Limb (tissue), 2 donors: ENCODE results near the gene MPP2.
A peak's percentile ranks its signal among the peaks of the same experiment; 100 is the strongest.
"Not testable (repeated sequence)": the region's sequence is repeated elsewhere in the genome, so short reads cannot be mapped to it uniquely, and the experiment has no call there.

ENCODE experiments used
- DNase-seq, 2 donors: peaks; one replicate each; pipeline ENCODE4 v3.0.0-alpha.2; 2016; ENCODE audit errors: extremely low spot score in 2 of 2

MPP2 gene, protein sequence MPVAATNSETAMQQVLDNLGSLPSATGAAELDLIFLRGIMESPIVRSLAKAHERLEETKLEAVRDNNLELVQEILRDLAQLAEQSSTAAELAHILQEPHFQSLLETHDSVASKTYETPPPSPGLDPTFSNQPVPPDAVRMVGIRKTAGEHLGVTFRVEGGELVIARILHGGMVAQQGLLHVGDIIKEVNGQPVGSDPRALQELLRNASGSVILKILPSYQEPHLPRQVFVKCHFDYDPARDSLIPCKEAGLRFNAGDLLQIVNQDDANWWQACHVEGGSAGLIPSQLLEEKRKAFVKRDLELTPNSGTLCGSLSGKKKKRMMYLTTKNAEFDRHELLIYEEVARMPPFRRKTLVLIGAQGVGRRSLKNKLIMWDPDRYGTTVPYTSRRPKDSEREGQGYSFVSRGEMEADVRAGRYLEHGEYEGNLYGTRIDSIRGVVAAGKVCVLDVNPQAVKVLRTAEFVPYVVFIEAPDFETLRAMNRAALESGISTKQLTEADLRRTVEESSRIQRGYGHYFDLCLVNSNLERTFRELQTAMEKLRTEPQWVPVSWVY

DNA sequence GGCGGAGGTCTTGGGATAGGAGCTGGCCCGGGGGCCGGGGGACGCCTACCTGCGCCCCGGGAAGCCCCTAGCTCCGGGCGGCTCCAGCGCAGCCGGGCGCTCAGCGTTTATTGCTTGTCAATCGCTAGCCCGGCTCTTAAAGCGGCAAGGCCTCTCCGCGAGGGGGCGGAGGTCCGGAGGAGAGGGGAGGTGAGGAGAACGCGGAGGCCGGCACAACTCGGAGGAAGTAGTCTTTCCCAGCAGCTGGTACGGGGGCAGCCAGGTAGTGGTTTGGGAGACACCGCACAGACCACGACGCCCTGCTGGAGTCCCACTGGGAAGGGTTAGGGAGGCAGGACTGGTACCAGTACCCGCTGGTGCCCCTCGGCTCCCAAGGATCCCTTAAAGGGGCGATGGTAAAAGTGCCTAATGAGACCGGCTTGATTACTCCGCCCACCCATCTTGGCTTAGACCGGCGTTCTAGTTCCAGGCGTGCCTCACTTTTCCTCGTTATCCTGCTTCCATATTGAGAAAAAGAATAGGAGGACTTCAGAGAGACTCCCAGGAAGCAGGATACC lies at the start of gene MPP2:
Gene MPP2 (minus strand): TSS at position 112 of the 557 bp plus-strand sequence. CDS start 3,076 bp downstream, outside the sequence.
- peak; percentile 85 to 91 for DNase-seq

DNA sequence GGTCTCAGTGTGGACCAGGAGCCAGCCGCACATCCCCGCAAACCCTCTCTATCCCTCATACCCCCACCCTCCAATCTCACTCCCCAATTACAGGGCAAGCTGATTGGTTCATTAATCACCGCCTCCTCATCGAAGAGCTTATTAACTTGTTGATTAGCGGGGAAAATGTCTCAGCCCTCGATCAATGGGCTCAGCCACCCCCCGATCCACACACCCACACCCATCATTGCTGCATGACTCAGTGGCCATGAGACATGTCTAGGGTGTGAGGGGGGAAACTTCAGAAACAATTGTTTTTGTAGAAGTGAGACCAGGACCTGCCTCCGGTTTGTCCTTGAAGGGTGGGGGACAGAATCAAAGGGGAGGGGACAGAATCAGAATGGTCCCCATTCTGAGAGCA lies 48.9 kb upstream of the MPP2 start:
- DNase-seq: no peak

DNA sequence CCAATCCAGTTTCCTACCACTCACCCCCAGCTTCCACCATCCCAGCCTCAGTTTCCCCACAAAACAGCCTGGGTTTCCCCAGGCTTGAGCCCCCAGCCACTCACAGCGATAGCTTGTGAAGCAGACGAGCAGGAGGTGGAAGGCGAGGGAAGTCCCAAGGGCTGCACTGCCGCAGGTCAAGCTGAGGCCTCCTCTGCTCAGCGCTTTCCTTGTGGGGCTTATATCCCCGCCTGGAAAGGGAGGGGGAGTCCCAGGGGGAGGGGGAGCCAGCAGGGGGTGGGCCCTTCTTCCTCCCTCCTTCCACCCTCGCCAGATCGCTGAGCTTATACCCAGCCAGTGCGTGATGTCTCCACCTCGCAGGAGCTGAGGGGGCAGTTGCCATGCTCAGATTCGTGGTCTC lies 46.4 kb upstream of the MPP2 start, which contains the start of gene PYY:
Gene PYY (minus strand): TSS at position 195 of the 400 bp plus-strand sequence. CDS start 457 bp downstream, outside the sequence.
- DNase-seq: no peak

DNA sequence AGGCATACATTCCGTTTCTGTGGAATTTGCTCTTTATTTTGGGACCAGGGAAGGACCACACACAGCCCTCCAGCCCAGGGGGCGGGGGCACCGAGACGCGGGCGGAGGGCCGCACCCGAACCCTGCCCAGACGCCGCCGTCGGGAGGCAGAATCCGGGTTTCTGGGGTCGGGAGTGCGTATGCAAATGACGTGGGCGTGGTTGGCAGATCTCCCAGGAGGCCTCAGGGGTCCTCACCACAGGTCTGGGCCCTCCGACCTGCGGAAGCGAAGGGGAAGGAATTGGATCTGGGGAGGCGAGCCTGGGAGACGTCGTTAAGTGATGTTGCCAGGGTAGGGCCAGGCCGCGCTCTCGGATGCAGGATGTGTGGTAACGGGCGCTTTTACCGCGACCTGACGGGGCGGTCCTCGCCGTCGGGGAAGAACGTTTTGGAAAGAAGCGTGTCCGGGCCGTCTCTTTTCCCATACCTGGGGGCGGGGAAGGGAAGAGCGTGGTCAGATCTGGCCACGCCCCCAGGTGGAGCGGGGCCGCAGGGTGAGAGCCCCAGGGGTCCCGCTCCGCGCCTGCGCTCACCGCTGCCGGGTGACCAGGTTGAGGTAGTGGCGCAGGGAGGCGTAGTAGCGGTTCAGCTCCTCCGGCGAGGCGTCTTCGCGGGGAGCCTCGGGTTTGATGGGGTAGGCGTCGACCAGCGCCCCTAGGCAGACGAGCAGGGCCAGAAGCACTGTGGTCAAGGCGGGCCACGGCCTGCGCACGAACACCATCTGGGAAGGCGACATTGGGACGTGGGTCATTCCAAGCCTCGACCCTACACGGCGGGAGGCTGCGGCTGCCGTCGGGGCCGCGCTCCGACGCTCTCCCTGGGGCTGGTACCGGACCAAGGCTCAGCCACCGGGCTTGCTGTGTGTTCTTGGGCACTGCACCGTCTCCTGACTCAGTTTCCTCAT lies 45.7 kb upstream of the MPP2 start:
- DNase-seq: no peak

DNA sequence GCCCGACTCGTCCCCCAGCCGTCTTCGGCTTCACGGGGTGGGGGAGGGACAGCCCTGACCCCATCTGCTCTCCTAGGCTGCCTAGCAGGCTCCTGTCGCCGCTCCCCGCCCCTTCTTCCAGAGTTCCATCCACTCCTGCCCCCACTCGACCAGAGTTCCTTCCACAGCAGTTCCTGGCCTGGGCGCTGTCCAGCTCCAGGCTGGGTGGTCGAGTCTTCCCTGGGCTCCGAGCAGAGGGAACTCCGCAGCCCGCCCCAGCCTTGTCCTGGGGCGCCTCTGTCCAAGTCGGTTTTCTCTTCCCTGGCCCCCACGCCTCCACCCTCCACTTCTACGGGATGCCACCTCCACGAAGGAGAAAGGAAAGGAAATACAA lies 45.0 kb upstream of the MPP2 start:
- peak in 1 of 2 donors; percentile 54 for DNase-seq

DNA sequence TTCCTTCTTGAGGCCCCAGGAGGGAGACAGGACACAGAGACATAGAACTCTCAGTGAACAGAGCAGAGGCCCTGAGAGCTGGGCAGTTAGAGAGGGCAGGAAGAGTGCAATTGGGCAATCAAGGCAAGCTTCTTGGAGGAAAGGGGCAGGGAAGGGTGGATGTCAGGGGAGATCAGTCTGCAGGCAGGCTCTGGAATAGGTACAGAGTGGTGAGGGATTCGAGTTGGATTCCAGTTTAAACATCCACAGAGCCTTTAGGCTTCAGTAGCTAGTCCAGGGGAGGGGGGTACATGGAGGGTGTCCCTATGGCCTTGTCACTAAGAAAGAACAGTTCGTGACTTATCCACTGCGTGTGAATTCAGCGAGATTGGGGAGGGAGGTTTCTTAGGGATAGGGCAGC lies 44.4 kb upstream of the MPP2 start:
- no peak for DNase-seq

DNA sequence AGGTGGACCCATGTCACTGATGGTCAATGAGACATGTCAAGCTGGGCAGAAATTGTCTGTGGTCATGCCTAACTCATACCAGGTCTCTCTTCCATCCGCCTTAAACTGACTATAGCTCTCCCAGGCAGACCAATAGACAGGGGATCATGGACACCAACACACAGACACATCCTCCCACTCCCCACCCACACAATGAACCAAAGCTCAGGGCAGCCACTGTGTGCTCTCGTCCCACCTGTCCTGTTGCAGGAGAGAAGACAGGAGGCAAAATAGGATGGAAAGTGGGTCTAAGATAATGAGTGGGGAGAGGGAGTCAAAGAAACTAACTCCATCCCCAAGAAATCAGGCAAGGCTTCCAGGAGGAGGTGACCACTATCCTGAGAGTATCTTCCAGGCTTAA lies 43.2 kb upstream of the MPP2 start:
- no peak for DNase-seq

DNA sequence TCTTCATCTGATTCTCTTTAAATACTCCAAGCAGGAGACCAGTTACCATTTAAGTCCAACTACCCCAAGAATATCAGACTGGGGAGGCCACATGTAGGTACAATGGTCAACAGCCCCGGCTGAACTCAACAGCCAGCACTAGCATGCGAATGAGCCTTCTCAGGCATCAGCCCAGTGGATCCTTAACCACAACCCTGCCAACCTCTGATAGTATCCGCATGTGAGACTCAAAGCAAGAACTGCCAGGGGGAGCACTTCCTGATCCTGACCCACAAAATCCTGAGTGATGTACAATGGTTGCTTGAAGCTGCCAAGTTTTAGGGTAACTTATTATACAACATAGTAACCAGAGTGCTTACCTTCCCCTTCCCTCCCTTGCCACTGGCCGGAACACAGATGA lies 42.4 kb upstream of the MPP2 start:
- DNase-seq: no peak

DNA sequence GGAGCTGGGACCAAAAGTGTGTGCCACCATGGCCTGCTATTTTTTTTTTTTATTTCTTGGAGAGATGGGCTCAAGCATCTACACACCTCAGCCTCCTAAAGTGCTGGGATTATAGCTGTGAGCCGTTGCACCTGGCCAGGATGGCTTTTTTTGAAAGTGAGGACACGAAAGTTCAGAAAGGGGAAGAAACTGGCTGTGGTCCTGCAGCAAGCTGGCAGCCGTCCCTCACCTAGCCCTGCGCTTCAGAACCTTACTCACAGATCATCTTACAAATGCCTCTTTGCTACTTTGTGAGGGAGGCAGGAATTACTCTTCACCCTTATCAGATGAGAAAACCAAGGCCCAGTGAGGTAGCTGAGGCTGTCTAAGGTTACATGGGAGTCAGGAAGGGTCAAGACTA lies 39.4 kb upstream of the MPP2 start:
- DNase-seq: no peak

DNA sequence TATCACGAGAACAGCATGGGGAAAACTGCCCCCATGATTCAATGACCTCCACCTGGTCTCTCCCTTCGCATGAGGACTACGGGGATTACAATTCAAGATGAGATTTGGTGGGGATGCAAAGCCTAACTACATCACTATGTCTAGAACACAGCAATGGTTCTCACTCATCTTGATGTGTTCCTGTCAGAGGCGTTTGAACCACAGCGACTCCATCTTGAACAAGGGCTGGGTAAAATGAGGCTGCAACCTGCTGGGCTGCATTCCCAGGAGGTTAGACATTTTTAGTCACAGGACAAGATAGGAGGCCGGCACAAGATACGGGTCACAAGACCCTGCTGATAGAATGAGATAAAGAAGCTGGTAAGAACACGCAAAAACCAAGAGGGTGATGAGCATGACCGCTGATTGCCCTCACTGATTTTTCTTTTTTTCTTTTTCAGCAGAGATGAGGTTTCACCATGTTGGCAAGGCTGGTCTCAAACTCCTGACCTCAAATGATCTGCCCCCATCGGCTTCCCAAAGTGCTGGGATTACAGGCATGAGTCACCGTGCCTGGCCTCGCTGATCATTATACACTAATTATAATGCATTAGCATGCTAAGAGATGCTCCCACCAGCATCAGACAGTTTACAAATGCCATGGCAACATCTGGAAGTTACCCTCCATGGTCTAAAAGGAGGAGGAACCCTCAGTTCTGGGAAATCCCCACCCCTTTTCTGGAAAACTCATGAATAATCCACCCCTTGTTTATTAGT lies 37.9 kb upstream of the MPP2 start:
- no peak for DNase-seq

DNA sequence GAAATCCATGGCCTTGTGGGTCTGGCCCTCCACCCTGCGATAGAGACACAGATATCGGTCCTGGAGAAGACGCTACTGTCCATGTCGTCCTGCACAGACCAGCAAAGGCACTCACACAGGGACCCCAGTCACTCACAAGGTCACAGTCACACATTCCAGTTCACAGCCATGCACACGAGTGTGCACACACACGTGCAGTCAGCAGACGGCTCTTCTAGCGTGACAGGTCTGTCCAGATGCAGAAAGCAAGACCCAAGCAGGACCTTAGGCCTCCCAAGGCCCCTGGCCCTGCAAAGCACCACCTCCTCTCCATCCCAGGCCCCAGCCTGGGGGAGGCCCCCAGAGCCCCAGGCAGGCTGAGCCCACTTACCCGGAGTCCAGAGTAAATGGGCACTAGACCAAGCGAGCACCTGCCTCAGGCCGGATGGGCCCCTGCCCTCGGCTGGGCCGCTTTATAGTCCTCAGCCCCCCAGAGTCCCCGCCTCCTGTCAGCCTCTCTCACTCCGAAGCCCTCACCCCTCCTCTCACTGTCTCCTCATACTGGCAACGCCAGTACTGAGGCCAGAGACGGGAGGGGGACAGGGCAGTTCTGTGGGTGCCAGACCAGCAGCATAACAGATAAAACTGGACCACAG lies 34.8 kb upstream of the MPP2 start, which contains the start of gene PPY:
Gene PPY (minus strand): TSS at position 426 of the 635 bp plus-strand sequence. CDS start 822 bp downstream, outside the sequence.
- DNase-seq: no peak

DNA sequence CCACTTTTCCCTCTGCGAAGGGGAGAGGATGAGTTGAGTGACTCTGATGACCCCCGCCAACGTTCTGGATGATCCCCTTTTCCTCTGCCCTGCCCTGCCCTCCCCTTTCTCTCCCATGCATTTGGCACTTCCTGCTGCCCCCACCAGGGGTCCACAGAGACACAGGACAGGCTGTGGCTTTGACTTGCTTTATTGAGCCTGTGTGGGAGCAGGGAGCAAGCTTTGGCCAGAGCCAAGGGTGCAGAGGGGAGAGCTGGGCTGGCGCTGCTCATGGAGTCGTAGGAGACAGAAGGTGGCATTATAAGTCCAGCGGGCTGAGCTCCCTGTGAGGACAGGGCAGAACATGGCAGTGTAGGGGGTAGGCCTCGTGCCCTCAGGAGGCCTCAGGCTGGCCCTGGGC lies 33.3 kb upstream of the MPP2 start:
- peak in 1 of 2 donors; percentile 56 for DNase-seq

DNA sequence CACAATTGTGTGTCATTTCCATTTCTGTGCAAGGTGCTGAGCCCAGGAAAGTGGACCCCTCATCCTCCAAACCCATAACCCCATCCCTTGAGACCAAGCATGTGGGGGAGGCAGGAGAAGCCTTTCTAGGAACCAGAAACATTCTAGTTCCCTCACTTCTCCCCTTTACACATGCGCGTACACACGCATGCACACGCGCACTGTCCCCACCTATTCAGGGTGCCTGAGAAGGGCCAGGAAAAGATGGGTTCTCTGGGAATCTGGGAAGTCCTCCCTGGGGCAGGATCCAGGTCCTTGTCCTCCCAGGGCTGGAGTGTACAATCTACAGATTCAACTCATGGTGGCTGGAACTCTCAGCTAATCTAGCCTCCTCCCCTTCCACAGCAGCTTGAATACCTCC lies 32.5 kb upstream of the MPP2 start:
- DNase-seq: no peak

DNA sequence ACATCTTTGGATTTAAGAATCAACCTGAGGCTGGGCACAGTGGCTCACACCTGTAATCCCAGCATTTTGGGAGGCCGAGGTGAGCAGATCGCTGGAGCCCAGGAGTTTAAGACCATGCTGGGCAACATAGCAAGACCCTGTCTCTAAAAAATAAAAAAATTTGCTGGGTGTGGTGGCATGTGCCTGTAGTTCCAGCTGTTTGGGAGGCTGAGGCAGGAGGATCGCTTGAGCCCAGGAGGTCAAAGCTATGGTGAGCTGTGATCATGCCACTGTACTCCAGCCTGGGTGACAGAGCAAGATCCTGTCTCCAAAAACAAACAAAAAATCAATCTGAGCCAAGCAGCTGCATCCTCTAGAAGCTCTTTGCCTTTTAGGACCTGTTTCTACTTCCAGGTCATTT lies 32.1 kb upstream of the MPP2 start:
- DNase-seq: not testable (repeated sequence)

DNA sequence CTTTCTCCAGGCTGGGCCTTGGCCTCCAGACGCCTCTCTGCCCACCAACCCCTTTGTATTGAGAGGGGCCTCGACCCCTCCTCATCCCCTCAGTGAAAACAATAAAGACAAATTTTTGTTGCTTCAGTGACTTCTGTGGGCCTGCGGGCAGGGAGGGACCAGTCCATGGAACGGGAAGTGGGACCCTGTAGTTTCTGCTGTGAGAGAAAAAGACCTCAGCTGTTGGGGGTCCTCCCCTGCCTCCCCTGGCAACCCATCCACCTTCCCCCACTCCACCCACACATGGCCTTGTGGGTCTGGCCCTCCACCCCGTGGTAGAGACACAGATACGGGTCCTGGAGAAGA lies 31.5 kb upstream of the MPP2 start:
- DNase-seq: no peak

DNA sequence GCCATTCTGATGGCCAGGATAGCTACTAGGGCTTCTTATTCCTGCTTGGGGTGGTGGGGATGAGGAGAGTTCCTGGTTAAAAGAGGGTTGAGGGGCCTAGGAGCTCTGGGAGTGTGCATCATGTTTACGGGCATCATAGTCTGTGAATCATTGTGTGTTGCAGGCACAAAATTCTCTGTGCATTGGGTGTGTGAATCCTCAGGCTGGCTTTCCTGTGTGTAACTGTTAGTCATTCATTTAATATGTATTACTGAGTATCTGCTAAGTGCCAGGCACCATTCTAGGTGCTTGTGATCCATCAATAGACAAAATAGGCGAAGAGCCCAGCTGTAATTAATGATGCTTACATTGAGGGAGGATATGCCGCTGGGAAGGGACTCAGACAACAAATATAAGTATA lies 29.1 kb upstream of the MPP2 start:
- no peak for DNase-seq

DNA sequence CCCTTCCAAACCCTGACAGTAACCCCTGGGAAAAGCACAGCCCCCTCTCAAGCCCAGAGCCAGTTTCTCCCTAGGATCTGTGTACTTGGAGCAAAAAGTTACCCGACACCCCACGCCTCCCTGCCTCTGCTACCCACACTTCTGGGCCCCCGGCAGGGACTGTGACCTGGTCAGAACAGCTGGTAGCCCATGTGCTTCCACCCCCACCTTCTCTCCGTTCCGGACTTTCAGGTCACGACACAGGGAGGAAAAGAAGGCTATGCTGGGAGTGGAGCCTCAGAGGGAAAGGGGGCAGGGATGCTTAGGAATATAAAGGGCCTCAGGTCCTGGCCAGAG lies 28.6 kb upstream of the MPP2 start:
- DNase-seq: no peak

DNA sequence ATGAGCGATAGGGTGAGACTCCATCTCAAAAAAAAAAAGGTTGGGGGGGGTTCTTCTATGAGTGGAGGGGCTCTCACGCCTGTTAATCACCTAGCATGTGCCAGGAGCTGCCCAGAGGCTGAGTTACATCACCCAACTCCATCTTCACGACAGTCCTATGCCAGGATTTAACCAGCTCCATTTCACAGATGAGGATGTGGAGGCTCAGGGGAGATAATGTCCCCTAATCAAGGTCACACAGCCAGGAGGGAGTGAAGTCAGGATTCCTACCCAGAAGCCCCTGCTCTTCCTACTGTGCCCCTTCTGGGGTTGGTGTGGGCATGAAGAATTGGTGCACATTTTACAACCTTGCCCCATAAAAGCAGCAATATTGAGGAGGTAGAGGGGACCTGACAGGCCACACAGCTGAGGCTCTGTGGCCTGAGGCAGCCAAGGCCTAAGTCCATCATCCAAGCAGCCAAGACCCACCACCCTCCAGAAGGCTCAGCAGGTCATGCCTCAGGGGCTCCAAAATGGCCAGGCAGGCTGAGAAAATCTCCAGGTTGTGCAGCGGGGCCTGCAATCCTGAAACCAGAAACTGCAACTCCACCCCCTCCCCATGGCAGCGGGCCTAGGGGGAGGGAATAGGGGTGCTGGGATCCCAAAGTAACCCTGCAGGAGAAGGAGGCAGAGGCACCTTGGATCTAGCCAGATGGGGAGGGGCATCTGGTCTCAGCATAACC lies 28.0 kb upstream of the MPP2 start:
- no peak for DNase-seq

DNA sequence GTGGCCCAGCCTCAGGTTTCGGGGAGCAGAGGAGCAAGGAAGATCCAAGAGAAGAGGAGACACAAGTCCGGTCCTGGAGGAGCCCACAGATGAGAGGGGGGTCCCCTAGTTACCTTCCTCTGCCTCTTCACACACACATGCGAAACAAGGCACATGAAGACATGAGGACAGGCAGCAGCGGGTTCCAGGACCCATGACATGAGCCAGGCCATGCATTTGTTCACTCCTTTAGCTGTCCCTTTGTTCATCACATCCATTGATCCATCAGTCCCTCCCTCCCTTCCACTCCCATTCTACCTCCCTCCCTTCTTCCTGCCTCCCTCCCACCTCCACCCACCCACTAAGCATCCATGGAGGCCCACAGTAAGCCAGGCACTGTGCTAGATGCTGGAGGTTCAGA lies 25.6 kb upstream of the MPP2 start:
- DNase-seq: no peak

DNA sequence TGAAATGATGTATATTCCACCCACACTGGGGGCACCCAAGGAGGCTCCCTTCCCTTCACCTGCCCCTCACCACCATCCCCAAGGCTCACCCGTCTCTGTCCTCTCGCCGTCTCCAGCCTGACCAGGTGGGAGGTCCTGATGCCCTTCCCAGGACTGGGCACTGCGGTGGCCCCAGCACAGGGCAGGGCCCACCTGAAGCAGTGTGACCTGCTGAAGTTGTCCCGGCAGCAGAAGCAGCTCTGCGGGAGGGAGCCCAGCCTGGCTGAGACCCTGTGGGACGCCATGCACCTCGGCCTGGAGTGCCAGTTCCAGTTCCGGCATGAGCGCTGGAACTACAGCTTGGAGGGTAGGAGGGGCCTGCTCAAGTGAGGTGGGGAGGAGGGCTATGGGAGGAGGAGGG lies 25.0 kb upstream of the MPP2 start:
- no peak for DNase-seq
